Ishikawa (cell line): ENCODE measurements around the gene SNX19.

Experiments used
- CEBPB ChIP-seq: IDR thresholded peaks from 2 replicates; pipeline ENCODE4 v1.6.1; 2012
- CREB1 ChIP-seq: IDR thresholded peaks from 2 replicates; pipeline ENCODE4 v1.6.1; 2012; ENCODE audit warnings: low read depth
- EGR1 ChIP-seq: IDR thresholded peaks from 2 replicates; pipeline ENCODE4 v1.6.1; 2012
- EP300 ChIP-seq: IDR thresholded peaks from 2 replicates; pipeline ENCODE4 v1.6.1; 2012; ENCODE audit warnings: borderline replicate concordance
- FOXM1 ChIP-seq: IDR thresholded peaks from 2 replicates; pipeline ENCODE4 v1.6.1; 2012; ENCODE audit warnings: low read depth, borderline replicate concordance
- MAX ChIP-seq: IDR thresholded peaks from 2 replicates; pipeline ENCODE4 v1.6.1; 2012
- NFIC ChIP-seq: IDR thresholded peaks from 2 replicates; pipeline ENCODE4 v1.6.1; 2012
- RAD21 ChIP-seq: IDR thresholded peaks from 2 replicates; pipeline ENCODE4 v1.6.1; 2012; ENCODE audit warnings: low read depth
- REST ChIP-seq: IDR thresholded peaks from 2 replicates; pipeline ENCODE4 v1.6.1; 2012; ENCODE audit warnings: low read depth, mild to moderate bottlenecking
- TAF1 ChIP-seq: IDR thresholded peaks from 2 replicates; pipeline ENCODE4 v1.6.1; 2012; ENCODE audit warnings: low read depth, mild to moderate bottlenecking
- TCF12 ChIP-seq: IDR thresholded peaks from 2 replicates; pipeline ENCODE4 v1.6.1; 2012; ENCODE audit warnings: low read depth
- TEAD4 ChIP-seq: IDR thresholded peaks from 2 replicates; pipeline ENCODE4 v1.6.1; 2012
- USF1 ChIP-seq: IDR thresholded peaks from 2 replicates; pipeline ENCODE4 v1.6.1; 2012
- YY1 ChIP-seq: IDR thresholded peaks from 2 replicates; pipeline ENCODE4 v1.6.1; 2012; ENCODE audit warnings: low read depth
- ZBTB7A ChIP-seq: IDR thresholded peaks from 2 replicates; pipeline ENCODE4 v1.6.1; 2012; ENCODE audit warnings: low read depth

Gene SNX19

GRCh38 chr11:130947058-130947457 is 30.8 kb upstream of the SNX19 start:
- TF ChIP-seq USF1 (no peak), CREB1 (no peak)

- TF ChIP-seq ZBTB7A (no peak), FOXM1 (no peak), TEAD4 (no peak), CREB1 (no peak), TCF12 (no peak)
Observed at GRCh38 chr11:130945896-130946295, 29.6 kb upstream of the SNX19 start.

- TF ChIP-seq CEBPB, result no peak
- TF ChIP-seq TCF12, result no peak
- no peak for TF ChIP-seq MAX
- no peak for TF ChIP-seq TEAD4
- TF ChIP-seq FOXM1, result no peak
- no peak for TF ChIP-seq EP300
- no peak for TF ChIP-seq RAD21
- TF ChIP-seq EGR1, result no peak
- TF ChIP-seq USF1, result no peak
- TF ChIP-seq CREB1, result no peak
- TF ChIP-seq REST, result no peak
- TF ChIP-seq TAF1, result no peak
- TF ChIP-seq NFIC, result no peak
- TF ChIP-seq ZBTB7A, result no peak
- TF ChIP-seq YY1, result no peak
Observed at GRCh38 chr11:130940706-130941105, 24.4 kb upstream of the SNX19 start.

- no peak for TF ChIP-seq RAD21
- no peak for TF ChIP-seq TCF12
- no peak for TF ChIP-seq FOXM1
- TF ChIP-seq TEAD4, result no peak
Observed at GRCh38 chr11:130937051-130937450, 20.8 kb upstream of the SNX19 start.

GRCh38 chr11:130932086-130932712 is 15.9 kb upstream of the SNX19 start:
- TF ChIP-seq RAD21 (no peak), CREB1 (no peak), TEAD4 (no peak), YY1 (no peak), REST (no peak), EP300 (no peak), ZBTB7A (no peak), NFIC (no peak), EGR1 (no peak), CEBPB (no peak)

- no peak for TF ChIP-seq EGR1
- no peak for TF ChIP-seq USF1
- TF ChIP-seq NFIC, result no peak
- no peak for TF ChIP-seq ZBTB7A
- TF ChIP-seq RAD21, result no peak
- TF ChIP-seq EP300, result no peak
- TF ChIP-seq YY1, result no peak
- TF ChIP-seq TCF12, result no peak
- no peak for TF ChIP-seq MAX
- TF ChIP-seq REST, result no peak
- TF ChIP-seq TAF1, result no peak
- no peak for TF ChIP-seq TEAD4
Observed at GRCh38 chr11:130924750-130925149, 8.5 kb upstream of the SNX19 start.
